ENCODE measurements around the gene HAGH. TPM values are rescaled to one million over a fixed set of nuclear protein-coding genes. Genes with fewer than 3 reads are reported as not detected.
"Not testable (repeated sequence)": the region's sequence is repeated elsewhere in the genome, so short reads cannot be mapped to it uniquely, and the experiment has no call there.

The HAGH gene
- polyA plus RNA-seq, 1 donor (not counting 4 experiments of a cell fraction or from before 2014, with no cell fraction given), result 17.7 TPM

GRCh38 chr16:1800701-1801100, 25.9 kb downstream of the HAGH start:
- Histone ChIP-seq H4K20me1 (ENCODE audit: control insufficient read depth, extremely low read depth, insufficient read depth, low read length) (no peaks in the 10 kb centered on the region), H3K27me3 (ENCODE audit: control insufficient read depth, extremely low read depth, insufficient read depth, low read length) (no peaks in the 10 kb centered on the region), H3K36me3 (ENCODE audit: control insufficient read depth in 2 of 2, extremely low read depth in 1 of 2, insufficient read depth in 2 of 2, low read length in 2 of 2) (no peaks in the 10 kb centered on the region), H3K79me2 (ENCODE audit: control insufficient read depth, insufficient read depth, low read length) (no peaks in the 10 kb centered on the region), H3K4me1 (ENCODE audit: control insufficient read depth, extremely low read depth, insufficient read depth, low read length) (no peaks in the 10 kb centered on the region), H3K4me3 (ENCODE audit: control insufficient read depth in 2 of 3, extremely low read depth in 1 of 3, insufficient read depth in 2 of 3, low read depth in 1 of 3, low read length in 3 of 3) (no peak overlapping the region), H3K27ac (ENCODE audit: control insufficient read depth, insufficient read depth, low read length) (no peak overlapping the region), H3K9ac (ENCODE audit: control insufficient read depth, extremely low read depth, insufficient read depth, low read length) (no peak overlapping the region), H3K9me3 (ENCODE audit: control insufficient read depth, low read depth, low read length) (peaks cover 2% of the 10 kb centered on the region), H3K9me1 (ENCODE audit: control insufficient read depth, extremely low read depth, insufficient read depth, low read length) (no peaks in the 10 kb centered on the region), H3K4me2 (ENCODE audit: control insufficient read depth, extremely low read depth, insufficient read depth, low read depth, low read length) (no peak overlapping the region), H2AFZ (ENCODE audit: control insufficient read depth, low read length) (no peak overlapping the region)
- no peak for TF ChIP-seq CTCF (optimal IDR thresholded peaks at IDR 0.05 in 1 of 3, IDR thresholded peaks at IDR 0.05 in 1 of 3, conservative IDR thresholded peaks at IDR 0.05 in 1 of 3; ENCODE audit: extremely low read depth in 1 of 3, insufficient read depth in 2 of 3, low read length in 3 of 3)
- TF ChIP-seq EZH2 (IDR thresholded peaks at IDR 0.05; ENCODE audit: low read length), result no peak
- dilution Hi-C loops (cut with MboI; ENCODE audit: extremely low pct_ligation_motif_present, low sequenced_read_pairs), result no loop called here
- DNase-seq (ENCODE audit: low read depth, low spot score) (no peak), FAIRE-seq (no peak)

- H3K27ac ChIP-seq (ENCODE audit: control insufficient read depth, insufficient read depth, low read length); H3K9me1 ChIP-seq (ENCODE audit: control insufficient read depth, extremely low read depth, insufficient read depth, low read length); H3K36me3 ChIP-seq (ENCODE audit: control insufficient read depth in 2 of 2, extremely low read depth in 1 of 2, insufficient read depth in 2 of 2, low read length in 2 of 2); H3K4me1 ChIP-seq (ENCODE audit: control insufficient read depth, extremely low read depth, insufficient read depth, low read length); H3K9ac ChIP-seq (ENCODE audit: control insufficient read depth, extremely low read depth, insufficient read depth, low read length); FAIRE-seq; dilution Hi-C loops (cut with MboI; ENCODE audit: extremely low pct_ligation_motif_present, low sequenced_read_pairs); H3K79me2 ChIP-seq (ENCODE audit: control insufficient read depth, insufficient read depth, low read length); H3K9me3 ChIP-seq (ENCODE audit: control insufficient read depth, low read depth, low read length); H4K20me1 ChIP-seq (ENCODE audit: control insufficient read depth, extremely low read depth, insufficient read depth, low read length); H3K4me2 ChIP-seq (ENCODE audit: control insufficient read depth, extremely low read depth, insufficient read depth, low read depth, low read length); H3K27me3 ChIP-seq (ENCODE audit: control insufficient read depth, extremely low read depth, insufficient read depth, low read length); DNase-seq (ENCODE audit: low read depth, low spot score); H3K4me3 ChIP-seq (ENCODE audit: control insufficient read depth in 2 of 3, extremely low read depth in 1 of 3, insufficient read depth in 2 of 3, low read depth in 1 of 3, low read length in 3 of 3); H2AFZ ChIP-seq (ENCODE audit: control insufficient read depth, low read length): not testable (repeated sequence)
Measured at GRCh38 chr16:1799263-1799662, 27.4 kb downstream of the HAGH start.

- Histone ChIP-seq H3K4me3 (ENCODE audit: control insufficient read depth in 2 of 3, extremely low read depth in 1 of 3, insufficient read depth in 2 of 3, low read depth in 1 of 3, low read length in 3 of 3) (no peak overlapping the region), H3K9me3 (ENCODE audit: control insufficient read depth, low read depth, low read length) (peaks cover 2% of the 10 kb centered on the region), H3K4me1 (ENCODE audit: control insufficient read depth, extremely low read depth, insufficient read depth, low read length) (no peaks in the 10 kb centered on the region), H3K4me2 (ENCODE audit: control insufficient read depth, extremely low read depth, insufficient read depth, low read depth, low read length) (no peak overlapping the region), H3K79me2 (ENCODE audit: control insufficient read depth, insufficient read depth, low read length) (no peaks in the 10 kb centered on the region), H3K9ac (ENCODE audit: control insufficient read depth, extremely low read depth, insufficient read depth, low read length) (no peak overlapping the region), H2AFZ (ENCODE audit: control insufficient read depth, low read length) (no peak overlapping the region), H4K20me1 (ENCODE audit: control insufficient read depth, extremely low read depth, insufficient read depth, low read length) (no peaks in the 10 kb centered on the region), H3K36me3 (ENCODE audit: control insufficient read depth in 2 of 2, extremely low read depth in 1 of 2, insufficient read depth in 2 of 2, low read length in 2 of 2) (no peaks in the 10 kb centered on the region), H3K27me3 (ENCODE audit: control insufficient read depth, extremely low read depth, insufficient read depth, low read length) (no peaks in the 10 kb centered on the region), H3K9me1 (ENCODE audit: control insufficient read depth, extremely low read depth, insufficient read depth, low read length) (no peaks in the 10 kb centered on the region), H3K27ac (ENCODE audit: control insufficient read depth, insufficient read depth, low read length) (no peak overlapping the region)
- no peak for TF ChIP-seq EZH2 (IDR thresholded peaks at IDR 0.05; ENCODE audit: low read length)
- no peak for TF ChIP-seq CTCF (optimal IDR thresholded peaks at IDR 0.05 in 1 of 3, IDR thresholded peaks at IDR 0.05 in 1 of 3, conservative IDR thresholded peaks at IDR 0.05 in 1 of 3; ENCODE audit: extremely low read depth in 1 of 3, insufficient read depth in 2 of 3, low read length in 3 of 3)
- FAIRE-seq (no peak), DNase-seq (ENCODE audit: low read depth, low spot score) (no peak)
- dilution Hi-C loops (cut with MboI; ENCODE audit: extremely low pct_ligation_motif_present, low sequenced_read_pairs), result no loop called here
Measured at GRCh38 chr16:1794908-1795666, 31.5 kb downstream of the HAGH start.
